ENCODE measurements around the gene TSPO2.

TSPO2 gene

GRCh38 chr6:41036186-41036585 is 6.1 kb upstream of the TSPO2 start:
- no peaks in the 10 kb centered on the region for H3K9me2 ChIP-seq (replicated peaks; ENCODE audit: control insufficient read depth, low read length)
- no peaks in the 10 kb centered on the region for H3F3A ChIP-seq (ENCODE audit: control insufficient read depth, insufficient read depth)
- H3K4me2 ChIP-seq (ENCODE audit: low read length), result no peak overlapping the region
- H3K27me3 ChIP-seq (ENCODE audit: control insufficient read depth, low read length), result 0 out of 2 replicates have a peak, but pooled peaks cover 4% of the 10 kb centered on the region
- H3K36me3 ChIP-seq (ENCODE audit: control insufficient read depth, low read length), result no peaks in the 10 kb centered on the region
- no peaks in the 10 kb centered on the region for H4K20me1 ChIP-seq (ENCODE audit: control insufficient read depth, insufficient read depth, low read depth, low read length)
- no peak overlapping the region for H3K4me3 ChIP-seq (ENCODE audit: low read length)
- H3K79me2 ChIP-seq (ENCODE audit: control insufficient read depth, low read length), result no peaks in the 10 kb centered on the region
- no peaks in the 10 kb centered on the region for H3K9me3 ChIP-seq (ENCODE audit: control insufficient read depth, insufficient read depth, low read length)
- H3K4me1 ChIP-seq (ENCODE audit: control insufficient read depth, low read length), result no peaks in the 10 kb centered on the region
- TF ChIP-seq, protein P1, sequence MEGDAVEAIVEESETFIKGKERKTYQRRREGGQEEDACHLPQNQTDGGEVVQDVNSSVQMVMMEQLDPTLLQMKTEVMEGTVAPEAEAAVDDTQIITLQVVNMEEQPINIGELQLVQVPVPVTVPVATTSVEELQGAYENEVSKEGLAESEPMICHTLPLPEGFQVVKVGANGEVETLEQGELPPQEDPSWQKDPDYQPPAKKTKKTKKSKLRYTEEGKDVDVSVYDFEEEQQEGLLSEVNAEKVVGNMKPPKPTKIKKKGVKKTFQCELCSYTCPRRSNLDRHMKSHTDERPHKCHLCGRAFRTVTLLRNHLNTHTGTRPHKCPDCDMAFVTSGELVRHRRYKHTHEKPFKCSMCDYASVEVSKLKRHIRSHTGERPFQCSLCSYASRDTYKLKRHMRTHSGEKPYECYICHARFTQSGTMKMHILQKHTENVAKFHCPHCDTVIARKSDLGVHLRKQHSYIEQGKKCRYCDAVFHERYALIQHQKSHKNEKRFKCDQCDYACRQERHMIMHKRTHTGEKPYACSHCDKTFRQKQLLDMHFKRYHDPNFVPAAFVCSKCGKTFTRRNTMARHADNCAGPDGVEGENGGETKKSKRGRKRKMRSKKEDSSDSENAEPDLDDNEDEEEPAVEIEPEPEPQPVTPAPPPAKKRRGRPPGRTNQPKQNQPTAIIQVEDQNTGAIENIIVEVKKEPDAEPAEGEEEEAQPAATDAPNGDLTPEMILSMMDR (IDR thresholded peaks at IDR 0.05; ENCODE audit: low read depth, low read length, poor library complexity, severe bottlenecking), result no peak
- no peak for TF ChIP-seq EZH2phosphoT487 (IDR thresholded peaks at IDR 0.05; ENCODE audit: borderline replicate concordance, low read length)
- no peak overlapping the region for H3K27ac ChIP-seq (ENCODE audit: low read depth, low read length)

DNA sequence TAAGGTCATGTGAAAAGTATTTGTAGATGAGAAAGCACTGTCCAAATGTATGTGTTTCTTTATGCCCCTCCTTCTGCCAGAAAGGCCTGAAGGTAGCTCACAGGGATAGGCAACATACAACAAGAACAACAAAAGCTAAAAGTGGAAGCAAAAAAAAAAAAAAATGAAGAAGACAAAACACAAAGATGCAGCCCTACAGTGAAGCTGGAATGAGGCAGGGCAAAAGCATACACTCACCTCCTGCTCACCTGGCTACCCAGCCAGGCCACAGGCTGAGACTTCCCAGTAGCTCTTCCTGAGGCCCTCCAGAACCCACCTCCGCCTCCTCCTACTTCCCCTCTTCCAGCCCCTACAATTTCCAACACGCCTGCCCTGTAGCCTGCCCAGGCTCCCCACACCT is 5.7 kb upstream of the TSPO2 start:
- H3K4me2 ChIP-seq (ENCODE audit: low read length), result no peak overlapping the region
- no peaks in the 10 kb centered on the region for H3F3A ChIP-seq (ENCODE audit: control insufficient read depth, insufficient read depth)
- TF ChIP-seq, protein P1 (IDR thresholded peaks at IDR 0.05; ENCODE audit: low read depth, low read length, poor library complexity, severe bottlenecking), result no peak
- no peak for TF ChIP-seq EZH2phosphoT487 (IDR thresholded peaks at IDR 0.05; ENCODE audit: borderline replicate concordance, low read length)
- H3K4me1 ChIP-seq (ENCODE audit: control insufficient read depth, low read length), result no peaks in the 10 kb centered on the region
- no peak overlapping the region for H3K27ac ChIP-seq (ENCODE audit: low read depth, low read length)
- no peaks in the 10 kb centered on the region for H4K20me1 ChIP-seq (ENCODE audit: control insufficient read depth, insufficient read depth, low read depth, low read length)
- H3K79me2 ChIP-seq (ENCODE audit: control insufficient read depth, low read length), result no peaks in the 10 kb centered on the region
- H3K4me3 ChIP-seq (ENCODE audit: low read length), result no peak overlapping the region
- H3K9me3 ChIP-seq (ENCODE audit: control insufficient read depth, insufficient read depth, low read length), result no peaks in the 10 kb centered on the region
- no peaks in the 10 kb centered on the region for H3K36me3 ChIP-seq (ENCODE audit: control insufficient read depth, low read length)
- H3K27me3 ChIP-seq (ENCODE audit: control insufficient read depth, low read length), result 0 out of 2 replicates have a peak, but pooled peaks cover 4% of the 10 kb centered on the region
- H3K9me2 ChIP-seq (replicated peaks; ENCODE audit: control insufficient read depth, low read length), result no peaks in the 10 kb centered on the region

DNA sequence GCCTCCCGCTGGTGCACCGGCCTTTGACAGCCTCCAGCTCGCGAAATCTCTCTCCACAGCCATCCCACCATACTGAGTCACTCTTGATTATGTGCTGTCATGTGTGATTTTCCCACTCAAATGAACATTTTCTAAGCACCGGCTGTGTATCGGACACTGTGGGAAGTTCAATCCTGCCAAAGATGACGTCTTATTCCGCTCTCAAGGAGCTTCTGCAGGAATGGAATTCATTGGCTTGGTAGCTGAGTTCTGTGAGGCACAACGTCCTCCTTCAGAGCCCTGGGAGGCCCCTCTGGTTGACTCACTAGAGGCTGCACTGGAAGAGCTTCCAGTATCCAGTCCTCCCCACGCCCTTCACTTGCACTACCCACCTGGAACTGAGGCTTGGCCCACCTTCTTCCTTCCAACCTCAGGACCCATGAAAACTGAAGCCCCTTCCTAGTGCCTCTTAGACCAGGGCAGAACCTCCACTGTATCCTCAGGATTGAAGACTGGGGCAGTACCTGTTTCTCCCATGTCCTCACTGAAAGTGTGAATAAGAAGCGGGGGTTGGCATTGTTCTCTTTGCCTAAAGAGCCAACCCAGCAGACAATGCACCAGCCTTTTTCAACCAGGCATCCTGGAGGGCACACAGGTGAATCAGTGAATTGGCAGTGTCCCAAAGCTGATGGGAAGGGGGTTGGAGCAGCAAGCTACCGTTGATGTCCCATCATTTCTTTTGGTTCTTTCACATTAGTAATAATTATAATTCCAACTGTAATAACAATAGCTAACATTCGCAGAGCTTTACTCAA is 5.0 kb upstream of the TSPO2 start:
- no peak for TF ChIP-seq EZH2phosphoT487 (IDR thresholded peaks at IDR 0.05; ENCODE audit: borderline replicate concordance, low read length)
- TF ChIP-seq, protein P1 (IDR thresholded peaks at IDR 0.05; ENCODE audit: low read depth, low read length, poor library complexity, severe bottlenecking), result no peak
- H3K9me3 ChIP-seq (ENCODE audit: control insufficient read depth, insufficient read depth, low read length), result no peaks in the 10 kb centered on the region
- no peaks in the 10 kb centered on the region for H3F3A ChIP-seq (ENCODE audit: control insufficient read depth, insufficient read depth)
- no peak overlapping the region for H3K4me3 ChIP-seq (ENCODE audit: low read length)
- H3K27ac ChIP-seq (ENCODE audit: low read depth, low read length), result no peak overlapping the region
- no peak overlapping the region for H3K4me2 ChIP-seq (ENCODE audit: low read length)
- 0 out of 2 replicates have a peak, but pooled peaks cover 4% of the 10 kb centered on the region for H3K27me3 ChIP-seq (ENCODE audit: control insufficient read depth, low read length)
- H4K20me1 ChIP-seq (ENCODE audit: control insufficient read depth, insufficient read depth, low read depth, low read length), result no peaks in the 10 kb centered on the region
- H3K4me1 ChIP-seq (ENCODE audit: control insufficient read depth, low read length), result peaks cover 4% of the 10 kb centered on the region
- H3K79me2 ChIP-seq (ENCODE audit: control insufficient read depth, low read length), result no peaks in the 10 kb centered on the region
- H3K36me3 ChIP-seq (ENCODE audit: control insufficient read depth, low read length), result no peaks in the 10 kb centered on the region
- H3K9me2 ChIP-seq (replicated peaks; ENCODE audit: control insufficient read depth, low read length), result no peaks in the 10 kb centered on the region

All from DOHH2 (cell line).